GM12875 (cell line): Measurements from ENCODE around the gene C15orf39.
"Not testable (repeated sequence)": the region's sequence is repeated elsewhere in the genome, so short reads cannot be mapped to it uniquely, and the experiment has no call there.

Experiments used
- H3K4me3 ChIP-seq: one replicate; pipeline ENCODE4 v1.5.1; 2011; ENCODE audit warnings: low read depth, low read length, control low read depth
- CTCF ChIP-seq: IDR thresholded peaks from 2 replicates; pipeline ENCODE4 v1.5.1; 2011; ENCODE audit warnings: low read depth, mild to moderate bottlenecking, control low read depth, inconsistent platforms, low read length, moderate library complexity, borderline replicate concordance; ENCODE audit not compliant: insufficient read depth

C15orf39 gene

GRCh38 chr15:75158402-75158801, 43.3 kb upstream of the C15orf39 start:
- TF ChIP-seq CTCF, result no peak
- no peak overlapping the region for H3K4me3 ChIP-seq

- no peak for TF ChIP-seq CTCF
- H3K4me3 ChIP-seq, result no peak overlapping the region
Measured at GRCh38 chr15:75159244-75159643, 42.4 kb upstream of the C15orf39 start.

- no peak overlapping the region for H3K4me3 ChIP-seq
- TF ChIP-seq CTCF, result no peak
Measured at GRCh38 chr15:75161106-75161916, 40.4 kb upstream of the C15orf39 start.

GRCh38 chr15:75161917-75162414, 39.7 kb upstream of the C15orf39 start:
- no peak overlapping the region for H3K4me3 ChIP-seq
- no peak for TF ChIP-seq CTCF

- no peak overlapping the region for H3K4me3 ChIP-seq
- no peak for TF ChIP-seq CTCF
Measured at GRCh38 chr15:75163150-75163564, 38.5 kb upstream of the C15orf39 start.

GRCh38 chr15:75164625-75165350, 36.9 kb upstream of the C15orf39 start:
- TF ChIP-seq CTCF, result no peak

GRCh38 chr15:75166489-75167063, 35.1 kb upstream of the C15orf39 start:
- H3K4me3 ChIP-seq, result not testable (repeated sequence)

More at GRCh38 chr15:75164625-75165350, 36.9 kb upstream of the C15orf39 start:
- H3K4me3 ChIP-seq, result no peak overlapping the region
